GM23338 (cell line): Measurements from ENCODE around the gene RPUSD1. TPM values are rescaled to one million over a fixed set of nuclear protein-coding genes. Genes with fewer than 3 reads are reported as not detected.

Source experiments
- ATAC-seq: fragments of 200-7000 bp; cut with Tn5 transposase; 3 replicates; pipeline ENCODE4 v1.9.1; 2020
- DNase-seq: peaks from one replicate; pipeline ENCODE4 v3.0.0-alpha.2; 2015; ENCODE audit warnings: low spot score
- H2AFZ ChIP-seq: fragments of 200-600 bp; sonication (generic); 2 replicates; pipeline ENCODE4 v1.8.0; 2016; ENCODE audit warnings: antibody characterized with exemption, mild to moderate bottlenecking, moderate library complexity
- H3F3A ChIP-seq: fragments of 200-600 bp; sonication (generic); replicated peaks from 2 replicates; pipeline ENCODE4 v1.8.0; 2017; ENCODE audit warnings: antibody characterized with exemption, mixed run types, low read depth
- H3K27ac ChIP-seq: fragments of 200-600 bp; sonication (generic); 2 replicates; pipeline ENCODE4 v1.6.1; 2016; ENCODE audit warnings: low read depth
- H3K27me3 ChIP-seq: fragments of 200-600 bp; sonication (generic); 2 replicates; pipeline ENCODE4 v1.8.0; 2016; ENCODE audit warnings: mild to moderate bottlenecking, mixed run types, moderate library complexity; ENCODE audit not compliant: insufficient read depth
- H3K36me3 ChIP-seq: fragments of 200-600 bp; sonication (generic); 2 replicates; pipeline ENCODE4 v1.8.0; 2016; ENCODE audit warnings: mild to moderate bottlenecking; ENCODE audit not compliant: insufficient read depth
- H3K4me1 ChIP-seq: fragments of 200-600 bp; sonication (generic); 2 replicates; pipeline ENCODE4 v1.8.0; 2016; ENCODE audit warnings: mild to moderate bottlenecking, moderate library complexity; ENCODE audit not compliant: insufficient read depth
- H3K4me2 ChIP-seq: fragments of 200-600 bp; sonication (generic); 2 replicates; pipeline ENCODE4 v1.7.1; 2017; ENCODE audit warnings: mixed run types
- H3K4me3 ChIP-seq: fragments of 200-600 bp; sonication (generic); 2 replicates; pipeline ENCODE4 v1.6.1; 2016; ENCODE audit warnings: mixed run types
- H3K79me2 ChIP-seq: fragments of 200-600 bp; sonication (generic); replicated peaks from 2 replicates; pipeline ENCODE4 v1.8.0; 2017; ENCODE audit warnings: mild to moderate bottlenecking; ENCODE audit not compliant: insufficient read depth
- H3K9me2 ChIP-seq: fragments of 200-600 bp; sonication (generic); 2 replicates; pipeline ENCODE4 v1.8.0; 2017; ENCODE audit not compliant: insufficient read depth
- H4K20me1 ChIP-seq: fragments of 200-600 bp; sonication (generic); replicated peaks from 2 replicates; pipeline ENCODE4 v1.8.0; 2017; ENCODE audit warnings: mild to moderate bottlenecking; ENCODE audit not compliant: insufficient read depth
- H3K27ac Mint-ChIP-seq: 2 replicates; pipeline ENCODE4 v1.8.0; 2020; ENCODE audit warnings: inconsistent platforms, mild to moderate bottlenecking, moderate library complexity, mixed read lengths
- H3K27me3 Mint-ChIP-seq: 3 replicates; pipeline ENCODE4 v1.8.0; 2022; ENCODE audit warnings: low read depth, mild to moderate bottlenecking, moderate library complexity, mixed read lengths, inconsistent platforms; ENCODE audit not compliant: insufficient read depth, poor library complexity
- H3K36me3 Mint-ChIP-seq: 3 replicates; pipeline ENCODE4 v1.8.0; 2021; ENCODE audit warnings: low read depth, mild to moderate bottlenecking, inconsistent platforms, moderate library complexity, mixed read lengths
- H3K4me1 Mint-ChIP-seq: 3 replicates; pipeline ENCODE4 v1.8.0; 2020; ENCODE audit warnings: mild to moderate bottlenecking, inconsistent platforms, mixed read lengths
- H3K4me3 Mint-ChIP-seq: 3 replicates; pipeline ENCODE4 v1.8.0; 2021; ENCODE audit warnings: moderate library complexity, mild to moderate bottlenecking, inconsistent platforms, mixed read lengths
- H3K9me3 Mint-ChIP-seq: 3 replicates; pipeline ENCODE4 v1.8.0; 2020; ENCODE audit warnings: moderate library complexity, mild to moderate bottlenecking, inconsistent platforms, mixed read lengths
- CREB1 ChIP-seq: fragments of 250-450 bp; sonication (Bioruptor Pico); IDR thresholded peaks from 2 replicates; pipeline ENCODE4 v1.5.0; 2020; ENCODE audit warnings: low read depth, mild to moderate bottlenecking, moderate library complexity
- EZH2 ChIP-seq: fragments of 200-600 bp; sonication (generic); IDR thresholded peaks from one replicate; pipeline ENCODE4 v1.8.0; 2017; ENCODE audit warnings: antibody characterized with exemption, mild to moderate bottlenecking, low read depth; ENCODE audit not compliant: unreplicated experiment
- EZH2phosphoT487 ChIP-seq: fragments of 200-600 bp; sonication (generic); IDR thresholded peaks from one replicate; pipeline ENCODE4 v1.8.1; 2018; ENCODE audit warnings: antibody characterized with exemption; ENCODE audit not compliant: unreplicated experiment
- JUNB ChIP-seq: IDR thresholded peaks from one replicate; pipeline ENCODE4 v1.6.1; 2016; ENCODE audit warnings: antibody characterized with exemption; ENCODE audit not compliant: unreplicated experiment
- NANOG ChIP-seq: IDR thresholded peaks from 2 replicates; pipeline ENCODE4 v1.6.1; 2016; ENCODE audit warnings: antibody characterized with exemption, borderline replicate concordance
- POLR2AphosphoS5 ChIP-seq: IDR thresholded peaks from 2 replicates; pipeline ENCODE4 v1.6.1; 2016; ENCODE audit warnings: antibody characterized with exemption, low read depth
- ZNF114 ChIP-seq: fragments of 250-450 bp; sonication (Bioruptor Pico); IDR thresholded peaks from 2 replicates; pipeline ENCODE4 v1.5.0; 2020; ENCODE audit warnings: mild to moderate bottlenecking, moderate library complexity
- polyA plus RNA-seq: library from polyadenylated mRNA; unstranded; fragments of >200 nt; fragmentation: Nextera tagmentation; extraction: Ambion mirVana; gene quantifications from 2 replicates; pipeline ENCODE4 v1.2.1, GENCODE V29; 2016
- total RNA-seq: library from RNA; depleted of rRNA; stranded (reverse); fragments of >200 nt; shearing (Covaris generic); gene quantifications from 2 replicates; pipeline ENCODE4 v1.2.3, GENCODE V29; 2014
- TF ChIP-seq, protein P1 (sequence below): fragments of 250-450 bp; sonication (Bioruptor Pico); IDR thresholded peaks from 2 replicates; pipeline ENCODE4 v1.5.0; 2020; ENCODE audit warnings: mild to moderate bottlenecking, moderate library complexity
- TF ChIP-seq, protein P2 (sequence below), 2 experiments: fragments of 200-600 bp in 1 of 2; sonication (generic) in 1 of 2; conservative IDR thresholded peaks; 2 replicates each; pipeline versions ENCODE4 v1.5.1 to v1.6.1; 2016 to 2017; ENCODE audit warnings: antibody characterized with exemption in 2 of 2, low read depth in 2 of 2, mild to moderate bottlenecking in 2 of 2, moderate library complexity in 1 of 2

RPUSD1 gene
- total and polyA plus RNA-seq, 2 experiments from 2014 or later, result 19.1 to 79.5 TPM

DNA sequence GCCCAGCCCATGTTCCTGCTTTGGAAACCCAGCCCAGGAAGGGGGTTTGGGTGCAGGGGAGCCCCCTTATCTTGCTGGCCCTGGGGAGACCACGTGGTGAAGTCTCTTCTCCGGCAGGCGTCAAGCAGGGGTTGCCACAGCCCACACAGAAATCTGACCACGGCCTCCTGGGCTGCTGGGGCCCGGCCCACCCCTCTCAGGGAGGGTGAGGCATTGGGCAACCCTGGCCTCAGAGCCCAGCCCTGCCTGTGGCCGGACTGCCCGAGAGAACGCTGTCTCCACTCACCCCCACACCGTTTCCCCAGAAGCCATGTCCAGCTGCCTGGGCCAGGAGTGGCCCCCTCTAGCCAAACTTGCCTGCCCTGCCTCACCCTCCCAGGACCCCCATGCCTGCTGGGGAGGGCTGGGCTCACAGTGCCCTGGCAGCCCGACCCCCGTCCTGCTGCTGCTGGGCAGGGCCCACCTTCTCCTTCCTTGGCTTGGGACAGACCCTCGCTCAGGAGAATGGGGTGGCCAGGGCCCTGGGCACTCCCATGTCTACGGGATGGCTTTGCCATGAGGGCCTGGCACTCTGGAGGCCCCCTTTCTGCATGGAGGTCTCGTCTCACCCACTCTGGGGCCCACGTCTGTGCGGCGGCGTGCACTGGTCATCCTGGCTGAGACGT is 6.7 kb downstream of the RPUSD1 start:
- Mint-ChIP-seq H3K36me3 (no peaks in the 10 kb centered on the region), H3K4me3 (no peak overlapping the region), H3K4me1 (no peaks in the 10 kb centered on the region), H3K27me3 (peaks cover 16% of the 10 kb centered on the region), H3K27ac (no peak overlapping the region), H3K9me3 (no peaks in the 10 kb centered on the region)
- H3K4me1 ChIP-seq, result no peaks in the 10 kb centered on the region
- no peaks in the 10 kb centered on the region for H3K27me3 ChIP-seq
- H3K79me2 ChIP-seq, result no peaks in the 10 kb centered on the region
- no peak overlapping the region for H3K4me3 ChIP-seq
- H3F3A ChIP-seq, result peaks cover 3% of the 10 kb centered on the region; the same call in 1 of the 2 replicates
- no peak overlapping the region for H3K27ac ChIP-seq
- no peaks in the 10 kb centered on the region for H3K9me2 ChIP-seq
- no peak for TF ChIP-seq ZNF114 (CRISPR knock-in tag)
- TF ChIP-seq POLR2AphosphoS5, result no peak
- no peaks in the 10 kb centered on the region; the same call in 1 of the 2 replicates for H4K20me1 ChIP-seq
- ATAC-seq (no peak), DNase-seq (no peak)
- H3K36me3 ChIP-seq, result no peaks in the 10 kb centered on the region
- H3K4me2 ChIP-seq, result no peak overlapping the region
- no peak overlapping the region for H2AFZ ChIP-seq

DNA sequence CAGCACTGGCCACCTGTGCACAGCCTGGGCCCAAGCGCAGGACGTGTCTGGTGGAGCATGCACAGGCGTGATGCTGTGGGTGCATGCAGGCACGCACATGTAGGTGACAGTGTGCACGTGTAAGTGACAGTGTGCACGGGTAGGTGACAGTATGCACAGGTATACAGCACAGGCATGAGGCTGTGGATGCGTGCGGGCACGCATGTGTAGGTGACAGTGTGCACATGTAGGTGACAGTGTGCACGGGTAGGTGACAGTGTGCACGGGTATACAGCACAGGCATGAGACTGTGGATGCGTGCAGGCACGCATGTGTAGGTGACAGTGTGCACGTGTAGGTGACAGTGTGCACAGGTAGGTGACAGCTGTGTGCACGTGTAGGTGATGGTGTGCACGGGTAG is 7.9 kb downstream of the RPUSD1 start:
- DNase-seq, result no peak
- Histone ChIP-seq H3K27me3 (no peaks in the 10 kb centered on the region), H3K4me2 (no peak overlapping the region), H3K36me3 (no peaks in the 10 kb centered on the region), H3K27ac (no peak overlapping the region), H3F3A (peaks cover 3% of the 10 kb centered on the region; the same call in 1 of the 2 replicates), H3K79me2 (no peaks in the 10 kb centered on the region), H3K4me3 (no peak overlapping the region), H3K9me2 (no peaks in the 10 kb centered on the region), H2AFZ (no peak overlapping the region), H4K20me1 (no peaks in the 10 kb centered on the region), H3K4me1 (no peaks in the 10 kb centered on the region)
- no peaks in the 10 kb centered on the region for H3K4me1 Mint-ChIP-seq
- peaks cover 13% of the 10 kb centered on the region for H3K27me3 Mint-ChIP-seq
- no peaks in the 10 kb centered on the region for H3K9me3 Mint-ChIP-seq
- no peak for TF ChIP-seq NANOG
- H3K36me3 Mint-ChIP-seq, result no peaks in the 10 kb centered on the region
- no peak for ATAC-seq
- H3K4me3 Mint-ChIP-seq, result no peak overlapping the region; the same call in 2 of the 3 replicates
- no peak overlapping the region for H3K27ac Mint-ChIP-seq

DNA sequence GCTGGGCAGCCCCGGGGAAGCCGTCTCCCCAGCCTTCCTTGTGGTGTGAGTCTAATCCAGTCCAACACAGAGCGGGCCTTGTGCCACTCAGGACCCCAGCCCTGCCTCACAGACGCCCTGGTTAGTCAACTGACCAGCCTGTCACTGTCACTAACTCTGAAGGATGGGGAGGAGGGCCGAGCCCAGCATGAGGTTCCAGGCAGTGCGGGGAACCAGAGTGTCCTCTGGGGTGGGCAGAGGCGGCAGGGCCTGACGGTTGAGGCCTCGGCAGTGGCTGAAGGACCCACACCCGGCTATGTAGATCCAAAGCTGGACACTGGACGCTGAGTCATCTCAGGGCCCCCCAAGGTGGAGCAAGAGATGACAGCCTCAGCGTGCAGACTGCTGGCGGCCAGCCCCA is 8.6 kb downstream of the RPUSD1 start:
- Histone ChIP-seq H3K27me3 (no peaks in the 10 kb centered on the region), H2AFZ (no peak overlapping the region), H4K20me1 (no peaks in the 10 kb centered on the region), H3K4me2 (no peak overlapping the region), H3K36me3 (no peaks in the 10 kb centered on the region), H3K79me2 (no peaks in the 10 kb centered on the region), H3K9me2 (no peaks in the 10 kb centered on the region), H3K4me1 (no peaks in the 10 kb centered on the region), H3F3A (peaks cover 3% of the 10 kb centered on the region; the same call in 1 of the 2 replicates), H3K27ac (no peak overlapping the region), H3K4me3 (no peak overlapping the region)
- H3K27me3 Mint-ChIP-seq, result peaks cover 7% of the 10 kb centered on the region
- no peaks in the 10 kb centered on the region for H3K36me3 Mint-ChIP-seq
- no peaks in the 10 kb centered on the region for H3K4me1 Mint-ChIP-seq
- H3K4me3 Mint-ChIP-seq, result no peak overlapping the region
- ATAC-seq (no peak), DNase-seq (no peak)
- no peak overlapping the region for H3K27ac Mint-ChIP-seq
- no peaks in the 10 kb centered on the region for H3K9me3 Mint-ChIP-seq
- TF ChIP-seq NANOG (no peak), POLR2AphosphoS5 (no peak), JUNB (no peak), EZH2phosphoT487 (no peak), CREB1 (CRISPR knock-in tag) (no peak), EZH2 (no peak)
- TF ChIP-seq, protein P1, sequence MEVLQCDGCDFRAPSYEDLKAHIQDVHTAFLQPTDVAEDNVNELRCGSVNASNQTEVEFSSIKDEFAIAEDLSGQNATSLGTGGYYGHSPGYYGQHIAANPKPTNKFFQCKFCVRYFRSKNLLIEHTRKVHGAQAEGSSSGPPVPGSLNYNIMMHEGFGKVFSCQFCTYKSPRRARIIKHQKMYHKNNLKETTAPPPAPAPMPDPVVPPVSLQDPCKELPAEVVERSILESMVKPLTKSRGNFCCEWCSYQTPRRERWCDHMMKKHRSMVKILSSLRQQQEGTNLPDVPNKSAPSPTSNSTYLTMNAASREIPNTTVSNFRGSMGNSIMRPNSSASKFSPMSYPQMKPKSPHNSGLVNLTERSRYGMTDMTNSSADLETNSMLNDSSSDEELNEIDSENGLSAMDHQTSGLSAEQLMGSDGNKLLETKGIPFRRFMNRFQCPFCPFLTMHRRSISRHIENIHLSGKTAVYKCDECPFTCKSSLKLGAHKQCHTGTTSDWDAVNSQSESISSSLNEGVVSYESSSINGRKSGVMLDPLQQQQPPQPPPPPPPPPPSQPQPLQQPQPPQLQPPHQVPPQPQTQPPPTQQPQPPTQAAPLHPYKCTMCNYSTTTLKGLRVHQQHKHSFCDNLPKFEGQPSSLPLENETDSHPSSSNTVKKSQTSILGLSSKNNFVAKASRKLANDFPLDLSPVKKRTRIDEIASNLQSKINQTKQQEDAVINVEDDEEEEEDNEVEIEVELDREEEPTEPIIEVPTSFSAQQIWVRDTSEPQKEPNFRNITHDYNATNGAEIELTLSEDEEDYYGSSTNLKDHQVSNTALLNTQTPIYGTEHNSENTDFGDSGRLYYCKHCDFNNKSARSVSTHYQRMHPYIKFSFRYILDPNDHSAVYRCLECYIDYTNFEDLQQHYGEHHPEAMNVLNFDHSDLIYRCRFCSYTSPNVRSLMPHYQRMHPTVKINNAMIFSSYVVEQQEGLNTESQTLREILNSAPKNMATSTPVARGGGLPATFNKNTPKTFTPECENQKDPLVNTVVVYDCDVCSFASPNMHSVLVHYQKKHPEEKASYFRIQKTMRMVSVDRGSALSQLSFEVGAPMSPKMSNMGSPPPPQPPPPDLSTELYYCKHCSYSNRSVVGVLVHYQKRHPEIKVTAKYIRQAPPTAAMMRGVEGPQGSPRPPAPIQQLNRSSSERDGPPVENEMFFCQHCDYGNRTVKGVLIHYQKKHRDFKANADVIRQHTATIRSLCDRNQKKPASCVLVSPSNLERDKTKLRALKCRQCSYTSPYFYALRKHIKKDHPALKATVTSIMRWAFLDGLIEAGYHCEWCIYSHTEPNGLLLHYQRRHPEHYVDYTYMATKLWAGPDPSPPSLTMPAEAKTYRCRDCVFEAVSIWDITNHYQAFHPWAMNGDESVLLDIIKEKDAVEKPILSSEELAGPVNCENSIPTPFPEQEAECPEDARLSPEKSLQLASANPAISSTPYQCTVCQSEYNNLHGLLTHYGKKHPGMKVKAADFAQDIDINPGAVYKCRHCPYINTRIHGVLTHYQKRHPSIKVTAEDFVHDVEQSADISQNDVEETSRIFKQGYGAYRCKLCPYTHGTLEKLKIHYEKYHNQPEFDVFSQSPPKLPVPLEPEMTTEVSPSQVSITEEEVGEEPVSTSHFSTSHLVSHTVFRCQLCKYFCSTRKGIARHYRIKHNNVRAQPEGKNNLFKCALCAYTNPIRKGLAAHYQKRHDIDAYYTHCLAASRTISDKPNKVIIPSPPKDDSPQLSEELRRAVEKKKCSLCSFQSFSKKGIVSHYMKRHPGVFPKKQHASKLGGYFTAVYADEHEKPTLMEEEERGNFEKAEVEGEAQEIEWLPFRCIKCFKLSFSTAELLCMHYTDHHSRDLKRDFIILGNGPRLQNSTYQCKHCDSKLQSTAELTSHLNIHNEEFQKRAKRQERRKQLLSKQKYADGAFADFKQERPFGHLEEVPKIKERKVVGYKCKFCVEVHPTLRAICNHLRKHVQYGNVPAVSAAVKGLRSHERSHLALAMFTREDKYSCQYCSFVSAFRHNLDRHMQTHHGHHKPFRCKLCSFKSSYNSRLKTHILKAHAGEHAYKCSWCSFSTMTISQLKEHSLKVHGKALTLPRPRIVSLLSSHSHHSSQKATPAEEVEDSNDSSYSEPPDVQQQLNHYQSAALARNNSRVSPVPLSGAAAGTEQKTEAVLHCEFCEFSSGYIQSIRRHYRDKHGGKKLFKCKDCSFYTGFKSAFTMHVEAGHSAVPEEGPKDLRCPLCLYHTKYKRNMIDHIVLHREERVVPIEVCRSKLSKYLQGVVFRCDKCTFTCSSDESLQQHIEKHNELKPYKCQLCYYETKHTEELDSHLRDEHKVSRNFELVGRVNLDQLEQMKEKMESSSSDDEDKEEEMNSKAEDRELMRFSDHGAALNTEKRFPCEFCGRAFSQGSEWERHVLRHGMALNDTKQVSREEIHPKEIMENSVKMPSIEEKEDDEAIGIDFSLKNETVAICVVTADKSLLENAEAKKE (CRISPR knock-in tag), result no peak
- TF ChIP-seq, protein P2, sequence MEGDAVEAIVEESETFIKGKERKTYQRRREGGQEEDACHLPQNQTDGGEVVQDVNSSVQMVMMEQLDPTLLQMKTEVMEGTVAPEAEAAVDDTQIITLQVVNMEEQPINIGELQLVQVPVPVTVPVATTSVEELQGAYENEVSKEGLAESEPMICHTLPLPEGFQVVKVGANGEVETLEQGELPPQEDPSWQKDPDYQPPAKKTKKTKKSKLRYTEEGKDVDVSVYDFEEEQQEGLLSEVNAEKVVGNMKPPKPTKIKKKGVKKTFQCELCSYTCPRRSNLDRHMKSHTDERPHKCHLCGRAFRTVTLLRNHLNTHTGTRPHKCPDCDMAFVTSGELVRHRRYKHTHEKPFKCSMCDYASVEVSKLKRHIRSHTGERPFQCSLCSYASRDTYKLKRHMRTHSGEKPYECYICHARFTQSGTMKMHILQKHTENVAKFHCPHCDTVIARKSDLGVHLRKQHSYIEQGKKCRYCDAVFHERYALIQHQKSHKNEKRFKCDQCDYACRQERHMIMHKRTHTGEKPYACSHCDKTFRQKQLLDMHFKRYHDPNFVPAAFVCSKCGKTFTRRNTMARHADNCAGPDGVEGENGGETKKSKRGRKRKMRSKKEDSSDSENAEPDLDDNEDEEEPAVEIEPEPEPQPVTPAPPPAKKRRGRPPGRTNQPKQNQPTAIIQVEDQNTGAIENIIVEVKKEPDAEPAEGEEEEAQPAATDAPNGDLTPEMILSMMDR (conservative IDR thresholded peaks at IDR 0.05; ENCODE audit: low read depth in 2 of 2), result no peak
